Effector memory CD8-positive, alpha-beta T cell (primary cell): ENCODE data around the gene MZF1.
A peak's percentile ranks its signal among the peaks of the same experiment; 100 is the strongest.
"Not testable (repeated sequence)": the region's sequence is repeated elsewhere in the genome, so short reads cannot be mapped to it uniquely, and the experiment has no call there.

ENCODE experiments used
- ATAC-seq: fragments of 150-1000 bp; cut with Tn5 transposase; replicated peaks from 2 replicates; pipeline ENCODE4 v1.10.0; 2021; ENCODE audit warnings: mild to moderate bottlenecking, moderate library complexity
- DNase-seq, 3 experiments: peaks; one replicate each; pipeline ENCODE4 v3.0.0; 2021
- H3K27ac Mint-ChIP-seq, 2 donors: one replicate each; pipeline ENCODE4 v1.8.0; 2022; ENCODE audit warnings: mild to moderate bottlenecking in 2 of 2, mixed read lengths in 2 of 2, moderate library complexity in 2 of 2
- H3K27me3 Mint-ChIP-seq, 2 donors: one replicate each; pipeline ENCODE4 v1.8.0; 2022; ENCODE audit warnings: mixed read lengths in 2 of 2
- H3K36me3 Mint-ChIP-seq: one replicate; pipeline ENCODE4 v1.8.0; 2022; ENCODE audit warnings: mild to moderate bottlenecking, moderate library complexity, mixed read lengths; ENCODE audit not compliant: insufficient read depth
- H3K4me1 Mint-ChIP-seq, 2 donors: one replicate each; pipeline ENCODE4 v1.8.0; 2022; ENCODE audit warnings: low read depth in 2 of 2, mixed read lengths in 2 of 2
- H3K4me3 Mint-ChIP-seq, 2 donors: one replicate each; pipeline ENCODE4 v1.8.0; 2022; ENCODE audit warnings: mild to moderate bottlenecking in 2 of 2, mixed read lengths in 2 of 2, moderate library complexity in 2 of 2
- H3K9me3 Mint-ChIP-seq, 2 donors: one replicate each; pipeline ENCODE4 v1.8.0; 2022; ENCODE audit warnings: mixed read lengths in 2 of 2
- total RNA-seq, 9 experiments: gene quantifications; one replicate each; lab custom pipeline; 2026; lab: John Stamatoyannopoulos, UW

MZF1 gene
- 12.3 to 44.1 (median 18.5) reads per million in 9 experiments for total RNA-seq

DNA sequence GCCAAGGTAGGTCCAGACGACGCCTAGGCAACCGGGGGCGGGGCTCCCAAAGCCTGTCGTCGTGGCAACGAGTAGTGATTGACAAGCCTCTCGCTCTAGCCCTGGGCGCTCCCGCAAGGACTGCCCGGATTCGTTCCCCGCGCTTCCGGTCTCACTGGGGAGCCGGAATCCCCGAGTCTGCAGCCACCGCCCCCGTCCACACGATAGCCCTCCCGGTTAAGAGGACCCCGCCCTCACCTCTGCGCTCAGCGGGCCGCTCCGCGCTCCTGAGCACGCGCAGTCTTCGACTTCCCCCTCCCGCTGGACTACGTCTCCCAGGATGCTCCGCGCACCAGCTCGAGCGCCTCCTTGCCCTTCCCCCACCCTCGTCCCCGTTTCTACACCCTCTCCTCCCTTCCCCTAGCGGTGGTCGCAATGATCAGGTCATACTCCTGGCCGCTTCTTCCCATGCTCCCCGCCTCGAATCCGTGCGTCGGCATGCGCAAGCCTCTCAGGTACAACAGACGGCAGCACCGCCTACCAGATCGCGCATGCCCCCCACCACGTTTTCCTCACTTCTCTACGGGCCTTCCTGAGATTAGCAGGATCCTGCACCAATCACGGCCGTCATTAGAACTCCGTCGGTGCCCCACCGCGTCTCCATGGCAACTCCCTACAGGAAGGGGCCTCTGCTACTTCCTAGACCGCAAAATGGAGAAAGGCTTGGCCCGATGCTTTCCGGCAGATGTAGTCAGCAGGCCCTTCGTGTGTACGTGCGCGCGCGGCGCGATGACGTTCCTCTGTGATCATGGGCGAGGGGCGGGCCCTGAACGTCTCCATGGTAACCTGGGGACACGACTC, at the start of gene MZF1:
Gene MZF1 (minus strand): TSS at position 518 of the 840 bp plus-strand sequence. CDS start 1,946 bp downstream, outside the sequence.
- peak; percentile 70 for ATAC-seq
- peak within 1 kb of the TSS; percentile 98 for H3K27ac Mint-ChIP-seq
- peak; percentile 100 for DNase-seq
- peaks cover 40% of the 10 kb centered on the region for H3K36me3 Mint-ChIP-seq
- no peaks in the 10 kb centered on the region for H3K9me3 Mint-ChIP-seq
- peak within 1 kb of the TSS; percentile 90 to 91 for H3K4me3 Mint-ChIP-seq
- no peaks in the 10 kb centered on the region for H3K27me3 Mint-ChIP-seq
- peaks cover 24 to 31% of the 10 kb centered on the region in 2 donors for H3K4me1 Mint-ChIP-seq

GRCh38 chr19:58607213-58607612, 34.1 kb upstream of the MZF1 start:
- not testable (repeated sequence) for H3K4me3 Mint-ChIP-seq, ATAC-seq, H3K36me3 Mint-ChIP-seq, H3K9me3 Mint-ChIP-seq, H3K27me3 Mint-ChIP-seq, DNase-seq, H3K27ac Mint-ChIP-seq, H3K4me1 Mint-ChIP-seq

- not testable (repeated sequence) for H3K4me3 Mint-ChIP-seq, H3K27ac Mint-ChIP-seq, H3K36me3 Mint-ChIP-seq, H3K27me3 Mint-ChIP-seq, H3K9me3 Mint-ChIP-seq, ATAC-seq, DNase-seq, H3K4me1 Mint-ChIP-seq
Observed at GRCh38 chr19:58606251-58606896, 33.2 kb upstream of the MZF1 start.

DNA sequence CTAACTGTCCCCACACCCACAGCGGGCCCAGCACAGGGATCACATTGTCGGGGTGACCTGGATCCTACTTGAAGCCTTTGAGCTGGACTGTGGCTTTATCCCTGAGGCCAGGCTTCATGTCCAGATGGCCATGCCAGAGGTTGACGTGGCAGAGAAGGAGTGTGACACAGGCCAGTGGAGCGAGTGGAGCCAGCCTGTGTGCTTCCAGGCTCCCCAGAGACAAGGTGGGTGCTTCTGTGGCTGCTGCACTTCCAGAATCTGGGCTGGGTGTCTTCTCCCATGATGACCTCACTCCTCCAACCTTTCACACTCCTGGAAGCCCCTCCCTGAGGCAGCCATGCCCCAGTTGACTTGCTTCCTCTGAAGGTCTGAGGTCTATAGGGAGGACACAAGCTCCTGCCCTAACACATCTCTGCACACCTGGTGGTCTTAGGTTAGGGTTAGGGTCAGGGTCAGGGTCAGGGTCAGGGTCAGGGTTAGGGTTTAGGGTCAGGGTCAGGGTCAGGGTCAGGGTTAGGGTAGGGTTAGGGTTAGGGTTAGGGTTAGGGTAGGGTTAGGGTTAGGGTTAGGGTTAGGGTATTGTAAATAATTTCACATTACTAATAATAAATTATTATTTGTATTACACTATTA, 13.1 kb upstream of the MZF1 start:
- Mint-ChIP-seq H3K9me3 (no peaks in the 10 kb centered on the region), H3K4me3 (no peak overlapping the region), H3K36me3 (peaks cover 21% of the 10 kb centered on the region), H3K27ac (no peak overlapping the region), H3K4me1 (peaks cover 7% of the 10 kb centered on the region in 2 donors), H3K27me3 (no peaks in the 10 kb centered on the region)
- ATAC-seq: no peak
- no peak for DNase-seq

DNA sequence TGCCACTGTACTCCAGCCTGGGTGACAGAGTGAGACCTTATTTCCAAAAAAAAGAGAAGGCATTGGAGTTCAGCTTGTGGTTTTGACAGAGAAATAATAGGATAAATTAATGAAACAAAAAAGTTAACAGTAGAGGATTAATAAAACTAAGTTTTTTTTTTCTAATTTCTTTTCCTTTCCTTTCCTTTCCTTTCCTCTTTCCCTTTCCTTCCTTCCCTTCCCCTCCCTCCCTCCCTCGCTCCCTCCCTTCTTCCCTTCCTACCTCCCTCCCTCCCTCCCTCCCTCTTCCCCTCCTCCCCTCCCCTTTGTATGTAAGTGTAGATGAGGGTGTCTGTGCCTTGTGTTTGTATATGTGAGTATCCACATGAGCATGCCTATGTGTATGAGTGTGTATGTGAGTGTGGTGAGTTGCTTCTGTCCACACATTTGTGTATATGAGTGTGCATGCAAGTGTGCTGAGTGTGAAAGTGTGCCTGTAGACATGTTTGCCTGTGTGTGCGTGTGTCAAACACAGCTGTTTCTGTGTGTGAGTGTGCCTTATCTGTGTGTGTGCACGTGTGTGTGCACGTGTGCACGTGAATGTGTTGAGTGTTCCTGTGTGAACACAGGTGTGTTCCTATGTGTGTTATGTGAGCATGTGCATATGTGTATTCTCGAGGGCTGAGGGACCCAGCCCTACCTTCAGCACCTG, 12.5 kb upstream of the MZF1 start:
- Mint-ChIP-seq H3K9me3 (no peaks in the 10 kb centered on the region), H3K27ac (no peak overlapping the region), H3K4me3 (no peak overlapping the region), H3K36me3 (peaks cover 23% of the 10 kb centered on the region), H3K4me1 (peaks cover 9 to 12% of the 10 kb centered on the region in 2 donors), H3K27me3 (no peaks in the 10 kb centered on the region)
- DNase-seq (no peak), ATAC-seq (no peak)

DNA sequence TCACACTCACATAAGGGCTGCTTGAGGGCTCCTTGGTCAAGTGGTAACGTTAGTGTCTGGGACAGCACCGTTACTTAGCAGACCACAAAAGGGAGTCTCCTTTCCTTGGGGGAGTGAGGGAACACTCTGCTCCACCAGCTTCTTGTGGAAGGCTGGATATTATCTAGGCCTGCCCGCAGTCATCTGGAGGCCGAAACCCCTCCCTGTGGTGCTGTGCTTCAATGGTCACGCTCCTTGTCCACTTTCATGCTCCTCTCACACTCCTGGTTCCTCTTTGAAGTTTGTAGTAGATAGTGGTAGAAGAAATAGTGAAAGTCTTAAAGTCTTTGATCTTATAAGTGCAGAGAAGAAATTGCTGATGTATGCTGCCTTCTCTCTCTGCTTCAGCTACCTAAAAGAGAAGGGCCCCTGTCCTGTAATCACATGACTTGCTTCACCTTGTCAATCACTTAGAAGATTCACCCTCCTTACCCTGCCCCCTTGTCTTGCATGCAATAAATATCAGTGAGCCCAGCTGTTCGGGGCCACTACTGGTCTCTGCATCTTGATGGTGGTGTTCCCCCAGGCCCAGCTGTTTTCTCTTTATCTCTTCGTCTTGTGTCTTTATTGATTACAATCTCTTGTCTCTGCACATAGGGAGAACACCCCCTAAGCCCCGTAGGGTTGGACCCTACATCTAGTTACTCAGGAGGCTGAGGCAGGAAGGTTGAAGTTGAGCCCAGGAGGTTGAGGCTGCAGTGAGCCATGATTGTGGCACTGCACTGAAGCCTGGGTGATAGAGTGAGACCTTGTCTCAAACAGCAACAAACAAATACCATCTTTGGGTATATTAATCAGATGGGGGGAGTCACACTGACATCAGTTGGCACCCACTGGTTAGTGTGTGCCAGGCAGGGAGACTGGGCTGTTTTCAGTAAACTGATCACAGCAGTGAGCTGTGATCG, 11.6 kb upstream of the MZF1 start:
- ATAC-seq: no peak
- no peak overlapping the region for H3K4me3 Mint-ChIP-seq
- no peaks in the 10 kb centered on the region for H3K27me3 Mint-ChIP-seq
- peaks cover 9 to 12% of the 10 kb centered on the region in 2 donors for H3K4me1 Mint-ChIP-seq
- no peak overlapping the region for H3K27ac Mint-ChIP-seq
- H3K36me3 Mint-ChIP-seq: peaks cover 23% of the 10 kb centered on the region
- DNase-seq: no peak
- H3K9me3 Mint-ChIP-seq: no peaks in the 10 kb centered on the region

DNA sequence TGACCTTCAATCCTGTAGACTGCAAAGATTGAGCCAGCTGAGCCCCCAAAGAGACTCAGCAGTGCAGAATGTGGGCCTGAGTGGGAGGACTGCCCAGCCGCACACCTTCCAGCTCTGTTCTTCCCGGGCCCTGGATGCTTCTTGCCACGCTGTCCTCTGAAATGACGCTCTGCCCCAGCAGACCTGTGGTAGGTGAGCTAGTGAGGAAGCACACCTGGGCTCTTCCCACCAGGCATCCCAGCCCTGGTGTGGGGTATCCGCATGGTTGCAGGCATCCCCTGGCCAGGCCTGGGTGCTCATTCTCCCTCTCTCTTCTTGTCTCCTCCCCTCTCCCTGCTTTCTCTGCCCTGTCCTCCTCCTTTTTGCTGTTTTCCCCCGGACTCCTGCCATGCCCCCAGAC, 9.8 kb upstream of the MZF1 start:
- peaks cover 26% of the 10 kb centered on the region for H3K36me3 Mint-ChIP-seq
- no peaks in the 10 kb centered on the region for H3K9me3 Mint-ChIP-seq
- ATAC-seq (no peak), DNase-seq (no peak)
- no peak overlapping the region for H3K4me3 Mint-ChIP-seq
- H3K4me1 Mint-ChIP-seq: peaks cover 13 to 18% of the 10 kb centered on the region in 2 donors
- H3K27me3 Mint-ChIP-seq: no peaks in the 10 kb centered on the region
- no peak overlapping the region for H3K27ac Mint-ChIP-seq

GRCh38 chr19:58581227-58582141, 8.3 kb upstream of the MZF1 start:
- Mint-ChIP-seq H3K4me3 (no peak overlapping the region), H3K9me3 (no peaks in the 10 kb centered on the region), H3K27me3 (no peaks in the 10 kb centered on the region), H3K36me3 (peaks cover 29% of the 10 kb centered on the region), H3K27ac (peak overlapping the region; percentile 88 to 90), H3K4me1 (peaks cover 18% of the 10 kb centered on the region in 2 donors)
- ATAC-seq (peak; percentile 99), DNase-seq (peak; percentile 91 to 95 (median 91))

- no peak for DNase-seq
- no peak for ATAC-seq
- Mint-ChIP-seq H3K27ac (peak overlapping the region; percentile 66 to 88), H3K4me1 (peaks cover 18% of the 10 kb centered on the region in 2 donors), H3K9me3 (no peaks in the 10 kb centered on the region), H3K36me3 (peaks cover 30% of the 10 kb centered on the region), H3K4me3 (no peak overlapping the region), H3K27me3 (no peaks in the 10 kb centered on the region)
Observed at GRCh38 chr19:58579473-58580142, 6.5 kb upstream of the MZF1 start.

DNA sequence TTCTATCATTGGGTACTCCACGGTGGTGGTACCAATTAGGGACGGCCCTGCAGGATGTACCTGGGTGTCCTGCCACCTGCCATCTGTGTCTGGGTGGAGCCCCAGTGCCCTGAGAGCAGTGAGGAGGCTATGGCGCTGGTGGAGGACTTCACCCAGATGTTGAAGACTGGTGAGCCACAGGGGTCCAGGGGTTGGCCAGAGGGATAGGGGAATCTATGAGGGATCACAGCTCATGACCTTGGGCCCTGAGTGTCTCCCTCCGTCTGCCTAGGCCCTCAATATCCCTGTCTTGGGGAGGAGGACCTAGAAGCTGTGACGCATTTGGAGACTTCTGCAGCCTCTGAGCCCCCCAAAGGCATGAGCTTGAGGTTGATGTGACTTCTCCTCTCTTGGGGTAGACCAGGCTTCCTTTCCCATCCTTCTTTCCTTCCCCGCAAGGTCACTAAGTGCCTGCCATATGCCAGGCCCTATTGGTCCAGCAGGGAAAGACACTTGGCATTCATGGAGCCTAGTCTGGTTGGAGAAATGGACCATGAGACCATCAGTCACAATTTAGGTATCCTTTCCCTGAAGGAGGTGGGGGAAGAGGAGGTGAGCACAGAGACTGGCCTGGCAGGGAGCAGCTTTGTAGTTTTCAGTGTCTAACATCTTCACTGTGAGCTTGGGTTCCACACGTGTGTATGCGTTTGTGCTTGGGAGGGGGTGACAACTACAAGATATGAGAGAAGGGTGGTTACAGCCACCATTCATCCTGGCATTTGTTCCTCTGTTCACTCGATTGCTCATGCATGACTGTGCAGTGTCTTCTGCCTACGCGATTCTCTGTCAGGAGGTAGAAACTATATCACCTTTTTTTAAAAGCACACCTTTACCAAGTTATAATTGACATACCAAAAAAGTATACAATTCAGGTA, 5.1 kb upstream of the MZF1 start:
- Mint-ChIP-seq H3K4me1 (peaks cover 26% of the 10 kb centered on the region in 2 donors), H3K4me3 (no peak overlapping the region), H3K27me3 (no peaks in the 10 kb centered on the region), H3K36me3 (peaks cover 42% of the 10 kb centered on the region), H3K9me3 (no peaks in the 10 kb centered on the region), H3K27ac (peak overlapping the region in 1 of 2 donors; percentile 16)
- ATAC-seq (no peak), DNase-seq (no peak)
